Lower lobe of right lung (tissue), 2 donors: ENCODE data around the gene BBS7. TPM values are rescaled to one million over a fixed set of nuclear protein-coding genes. Genes with fewer than 3 reads are reported as not detected.

ENCODE experiments used
- ATAC-seq, 2 donors: fragments of 200-7000 bp; cut with Tn5 transposase; one replicate each; pipeline ENCODE4 v1.9.1; 2020 to 2022; ENCODE audit warnings: mild to moderate bottlenecking in 2 of 2, moderate library complexity in 2 of 2
- DNase-seq: peaks from one replicate; pipeline ENCODE4 v3.0.0-alpha.2; 2020
- H3K27ac ChIP-seq: fragments of 200-600 bp; one replicate; pipeline ENCODE4 v1.8.0; 2022
- H3K27me3 ChIP-seq: fragments of 200-600 bp; one replicate; pipeline ENCODE4 v1.8.0; 2022; ENCODE audit warnings: low read depth
- H3K36me3 ChIP-seq: fragments of 200-600 bp; one replicate; pipeline ENCODE4 v1.8.0; 2022; ENCODE audit warnings: mild to moderate bottlenecking
- H3K4me1 ChIP-seq: fragments of 200-600 bp; one replicate; pipeline ENCODE4 v1.8.0; 2022
- H3K4me3 ChIP-seq: fragments of 200-600 bp; one replicate; pipeline ENCODE4 v1.8.0; 2022; ENCODE audit warnings: mild to moderate bottlenecking
- H3K9me3 ChIP-seq: fragments of 200-600 bp; one replicate; pipeline ENCODE4 v1.8.0; 2022
- intact Hi-C: fragments of 100-400 bp; cut with DNase I; formaldehyde crosslinking; loops from one replicate; pipeline ENCODE4 v1.11.0; 2022
- total RNA-seq: library from RNA; stranded (reverse); fragmentation: NEBNext Ultra II Directional; extraction: Animal tissue kit (Norgen Biotek cat#: 25700); gene quantifications from one replicate; pipeline ENCODE4 v1.2.1, GENCODE V29; 2021
- TF ChIP-seq, protein P1 (sequence below): fragments of 200-600 bp; IDR thresholded peaks from one replicate; pipeline ENCODE4 v1.8.0; 2022; ENCODE audit warnings: antibody characterized with exemption, mild to moderate bottlenecking
- donor health status: DM: no; HTN: yes; CAD: no; lungs with severe emphysema.

The BBS7 gene
- total RNA-seq, 1 donor from 2014 or later, result 15.1 TPM

GRCh38 chr4:121811122-121811521, 59.2 kb downstream of the BBS7 start:
- intact Hi-C loops, result no loop called here
- Histone ChIP-seq H3K9me3 (no peaks in the 10 kb centered on the region), H3K4me1 (no peaks in the 10 kb centered on the region), H3K27ac (no peak overlapping the region), H3K27me3 (no peaks in the 10 kb centered on the region), H3K4me3 (no peak overlapping the region), H3K36me3 (peaks cover 100% of the 10 kb centered on the region)
- DNase-seq (no peak), ATAC-seq (no peak)
- TF ChIP-seq, protein P1, sequence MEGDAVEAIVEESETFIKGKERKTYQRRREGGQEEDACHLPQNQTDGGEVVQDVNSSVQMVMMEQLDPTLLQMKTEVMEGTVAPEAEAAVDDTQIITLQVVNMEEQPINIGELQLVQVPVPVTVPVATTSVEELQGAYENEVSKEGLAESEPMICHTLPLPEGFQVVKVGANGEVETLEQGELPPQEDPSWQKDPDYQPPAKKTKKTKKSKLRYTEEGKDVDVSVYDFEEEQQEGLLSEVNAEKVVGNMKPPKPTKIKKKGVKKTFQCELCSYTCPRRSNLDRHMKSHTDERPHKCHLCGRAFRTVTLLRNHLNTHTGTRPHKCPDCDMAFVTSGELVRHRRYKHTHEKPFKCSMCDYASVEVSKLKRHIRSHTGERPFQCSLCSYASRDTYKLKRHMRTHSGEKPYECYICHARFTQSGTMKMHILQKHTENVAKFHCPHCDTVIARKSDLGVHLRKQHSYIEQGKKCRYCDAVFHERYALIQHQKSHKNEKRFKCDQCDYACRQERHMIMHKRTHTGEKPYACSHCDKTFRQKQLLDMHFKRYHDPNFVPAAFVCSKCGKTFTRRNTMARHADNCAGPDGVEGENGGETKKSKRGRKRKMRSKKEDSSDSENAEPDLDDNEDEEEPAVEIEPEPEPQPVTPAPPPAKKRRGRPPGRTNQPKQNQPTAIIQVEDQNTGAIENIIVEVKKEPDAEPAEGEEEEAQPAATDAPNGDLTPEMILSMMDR, result no peak

DNA sequence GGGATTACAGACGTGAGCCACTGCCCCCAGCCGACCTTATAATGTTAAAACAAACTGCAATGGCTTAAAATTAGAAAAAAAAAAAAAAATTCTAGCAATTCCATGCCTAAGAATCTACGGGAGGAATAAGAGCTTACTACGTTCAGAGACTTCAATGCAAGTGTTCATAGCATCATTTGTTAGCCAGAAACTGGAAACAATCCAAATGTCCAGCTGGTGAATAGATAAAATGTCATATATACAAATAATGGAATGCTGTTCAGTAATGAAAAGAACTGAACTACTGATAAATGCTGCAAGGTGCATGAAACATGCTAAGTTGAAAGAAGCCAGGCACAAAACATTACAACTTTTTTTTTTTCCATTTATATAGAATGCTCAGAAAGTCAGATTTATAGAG, 63.9 kb downstream of the BBS7 start:
- no peak for ATAC-seq
- DNase-seq, result no peak
- intact Hi-C loops, result no loop called here
- Histone ChIP-seq H3K27ac (no peak overlapping the region), H3K9me3 (no peaks in the 10 kb centered on the region), H3K4me3 (no peak overlapping the region), H3K4me1 (peaks cover 11% of the 10 kb centered on the region), H3K36me3 (peaks cover 89% of the 10 kb centered on the region), H3K27me3 (no peaks in the 10 kb centered on the region)
- TF ChIP-seq, protein P1, result no peak

- peak overlapping the region; percentile 82 for H3K4me3 ChIP-seq
- H3K4me1 ChIP-seq, result peaks cover 18% of the 10 kb centered on the region
- DNase-seq (no peak), ATAC-seq (no peak)
- peak overlapping the region; percentile 90 for H3K27ac ChIP-seq
- H3K27me3 ChIP-seq, result no peaks in the 10 kb centered on the region
- TF ChIP-seq, protein P1, result no peak
- H3K9me3 ChIP-seq, result no peaks in the 10 kb centered on the region
- intact Hi-C loops, result no loop called here
- peaks cover 42% of the 10 kb centered on the region for H3K36me3 ChIP-seq
Measured at GRCh38 chr4:121801715-121802075, 68.6 kb downstream of the BBS7 start.

- peak; percentile 96 to 97 for ATAC-seq
- Histone ChIP-seq H3K27me3 (no peaks in the 10 kb centered on the region), H3K4me3 (peak within 1 kb of the TSS; percentile 82), H3K4me1 (peaks cover 18% of the 10 kb centered on the region), H3K36me3 (peaks cover 37% of the 10 kb centered on the region), H3K9me3 (no peaks in the 10 kb centered on the region), H3K27ac (peak within 1 kb of the TSS; percentile 90)
- intact Hi-C loops, result no loop called here
- TF ChIP-seq, protein P1, result no peak
- peak; percentile 94 for DNase-seq
Measured at GRCh38 chr4:121800961-121801714, 69.1 kb downstream of the BBS7 start, which contains the start of gene EXOSC9. Gene EXOSC9 (plus strand): TSS chr4:121801323. CDS start chr4:121801425, 102 bp downstream.

- peaks cover 18% of the 10 kb centered on the region for H3K4me1 ChIP-seq
- DNase-seq (no peak), ATAC-seq (peak; percentile 19 to 53)
- no peaks in the 10 kb centered on the region for H3K27me3 ChIP-seq
- no peaks in the 10 kb centered on the region for H3K9me3 ChIP-seq
- TF ChIP-seq, protein P1, result no peak
- H3K4me3 ChIP-seq, result peak overlapping the region; percentile 82
- peaks cover 31% of the 10 kb centered on the region for H3K36me3 ChIP-seq
- peak overlapping the region; percentile 90 for H3K27ac ChIP-seq
- intact Hi-C loops, result no loop called here
Measured at GRCh38 chr4:121800638-121800960, 69.7 kb downstream of the BBS7 start.
